HCT116 (cell line): Measurements from ENCODE around the gene LY6G5B. TPM values are rescaled to one million over a fixed set of nuclear protein-coding genes. Genes with fewer than 3 reads are reported as not detected.

Source experiments
- ATAC-seq: fragments of 200-7000 bp; cut with Tn5 transposase; 2 replicates; pipeline ENCODE4 v1.9.1; 2020; ENCODE audit warnings: mild to moderate bottlenecking, moderate library complexity
- BruUV-seq: library from RNA; stranded (reverse); fragments of 400-500 nt; replicated peaks from 2 replicates; lab custom pipeline; 2021; lab: Mats Ljungman, UMichigan
- CTCF ChIA-PET: fragments of 300-600 bp; sonication (Branson Sonifier 250); formaldehyde crosslinking; loops from one replicate; lab custom pipeline; 2021; ENCODE audit warnings: antibody characterized with exemption; lab: Charles Lee
- POLR2A ChIA-PET: fragments of 300-600, 350-600 bp; sonication (Branson Sonifier 250); formaldehyde crosslinking; loops from one replicate; lab custom pipeline; 2021; ENCODE audit warnings: antibody characterized with exemption; lab: Charles Lee
- RAD21 ChIA-PET, 2 experiments: fragments of 300-600 bp; sonication (Branson Sonifier 250); formaldehyde crosslinking; loops; one replicate each; lab custom pipeline; 2023; ENCODE audit warnings: low total read pairs in 2 of 2; ENCODE audit not compliant: uncharacterized antibody in 2 of 2, unreplicated experiment in 2 of 2, low non-redundant PET in 1 of 2; lab: Charles Lee
- DNase-seq: peaks from one replicate; pipeline ENCODE4 v3.0.0-alpha.2; 2010; ENCODE audit warnings: low read depth, low spot score
- H2AFZ ChIP-seq: fragments of 200-600 bp; shearing (Covaris generic), sonication (generic); 2 replicates; pipeline ENCODE4 v1.6.1; 2017; ENCODE audit warnings: low read depth, mixed run types, mixed read lengths, antibody characterized with exemption, low read length; ENCODE audit not compliant: poor library complexity, severe bottlenecking
- H3K27ac ChIP-seq: 2 replicates; pipeline ENCODE4 v1.5.1; 2012; ENCODE audit warnings: low read depth, low read length
- H3K27me3 ChIP-seq: fragments of 200-600 bp; sonication (generic); 2 replicates; pipeline ENCODE4 v1.6.1; 2016; ENCODE audit warnings: mixed run types, low read length, mixed read lengths; ENCODE audit not compliant: insufficient read depth
- H3K36me3 ChIP-seq, 2 experiments: fragments of 200-500 bp in 1 of 2; fragments of 200-600 bp in 1 of 2; sonication (Bioruptor generic) in 1 of 2; sonication (generic) in 1 of 2; 2 replicates each; pipeline versions ENCODE4 v1.5.1 to v1.6.1; 2014 to 2016; ENCODE audit warnings: low read length in 2 of 2, inconsistent platforms in 1 of 2, mixed read lengths in 1 of 2, mixed run types in 1 of 2; ENCODE audit not compliant: insufficient read depth in 2 of 2, control insufficient read depth in 1 of 2
- H3K4me1 ChIP-seq, 2 experiments: fragments of 200-600 bp in 1 of 2; sonication (generic) in 1 of 2; 2 replicates each; pipeline versions ENCODE4 v1.5.1 to v1.6.1; 2012 to 2017; ENCODE audit warnings: low read length in 2 of 2, inconsistent platforms in 1 of 2, mild to moderate bottlenecking in 1 of 2, mixed read lengths in 1 of 2, mixed run types in 1 of 2, moderate library complexity in 1 of 2; ENCODE audit not compliant: insufficient read depth in 2 of 2, control insufficient read depth in 1 of 2
- H3K4me2 ChIP-seq: fragments of 200-600 bp; sonication (generic); 2 replicates; pipeline ENCODE4 v1.6.1; 2017; ENCODE audit warnings: mixed run types, low read length, mixed read lengths
- H3K4me3 ChIP-seq, 2 experiments: fragments of 200-600 bp in 1 of 2; sonication (generic) in 1 of 2; replicated peaks in 1 of 2; 2 replicates each; pipeline ENCODE4 v1.5.1; 2011 to 2016; ENCODE audit warnings: low read length in 2 of 2, control low read depth in 1 of 2, low read depth in 1 of 2, mild to moderate bottlenecking in 1 of 2, mixed read lengths in 1 of 2, mixed run types in 1 of 2
- H3K79me2 ChIP-seq: fragments of 200-600 bp; sonication (generic); 2 replicates; pipeline ENCODE4 v1.6.1; 2017; ENCODE audit warnings: mild to moderate bottlenecking, mixed run types, low read length, moderate library complexity, mixed read lengths; ENCODE audit not compliant: insufficient read depth
- H3K9ac ChIP-seq: fragments of 200-600 bp; sonication (generic); 2 replicates; pipeline ENCODE4 v1.6.1; 2016; ENCODE audit warnings: low read length, mixed read lengths
- H3K9me2 ChIP-seq: fragments of 200-600 bp; sonication (generic), shearing (Covaris generic); 2 replicates; pipeline ENCODE4 v1.6.1; 2017; ENCODE audit warnings: mixed run types, mild to moderate bottlenecking, moderate library complexity; ENCODE audit not compliant: insufficient read depth
- H3K9me3 ChIP-seq, 2 experiments: fragments of 200-500 bp in 1 of 2; fragments of 200-600 bp in 1 of 2; sonication (Bioruptor generic) in 1 of 2; sonication (generic) in 1 of 2; 2 replicates each; pipeline ENCODE4 v1.6.1; 2014 to 2017; ENCODE audit warnings: low read length in 2 of 2, mixed read lengths in 2 of 2, inconsistent platforms in 1 of 2, low read depth in 1 of 2, mild to moderate bottlenecking in 1 of 2, mixed run types in 1 of 2, moderate library complexity in 1 of 2; ENCODE audit not compliant: control insufficient read depth in 1 of 2, insufficient read depth in 1 of 2
- H4K20me1 ChIP-seq: fragments of 200-600 bp; sonication (generic), shearing (Covaris generic); 2 replicates; pipeline ENCODE4 v1.6.1; 2017; ENCODE audit warnings: mixed run types, mild to moderate bottlenecking, moderate library complexity; ENCODE audit not compliant: insufficient read depth
- ATF3 ChIP-seq: IDR thresholded peaks from 2 replicates; pipeline ENCODE4 v1.6.1; 2012
- CBX3 ChIP-seq: IDR thresholded peaks from 2 replicates; pipeline ENCODE4 v1.6.1; 2012; ENCODE audit warnings: low read depth
- CEBPB ChIP-seq: IDR thresholded peaks from 2 replicates; pipeline ENCODE4 v1.6.1; 2012; ENCODE audit warnings: low read depth
- EGR1 ChIP-seq: IDR thresholded peaks from 2 replicates; pipeline ENCODE4 v1.6.1; 2012; ENCODE audit warnings: low read depth
- EZH2phosphoT487 ChIP-seq: fragments of 200-600 bp; IDR thresholded peaks from 2 replicates; pipeline ENCODE4 v1.6.1; 2018; ENCODE audit warnings: antibody characterized with exemption, borderline replicate concordance
- FOSL1 ChIP-seq: IDR thresholded peaks from 2 replicates; pipeline ENCODE4 v1.6.1; 2012; ENCODE audit warnings: low read depth
- MAX ChIP-seq: IDR thresholded peaks from 2 replicates; pipeline ENCODE4 v1.6.1; 2012
- POLR2A ChIP-seq: IDR thresholded peaks from 2 replicates; pipeline ENCODE4 v1.7.0; 2011; ENCODE audit warnings: borderline replicate concordance; ENCODE audit not compliant: insufficient read depth, insufficient read length; ENCODE audit errors: extremely low read depth
- SIN3A ChIP-seq: IDR thresholded peaks from 2 replicates; pipeline ENCODE4 v1.6.1; 2012; ENCODE audit warnings: low read depth
- ZBTB33 ChIP-seq: IDR thresholded peaks from 2 replicates; pipeline ENCODE4 v1.6.1; 2011; ENCODE audit warnings: mild to moderate bottlenecking, low read length, moderate library complexity; ENCODE audit not compliant: insufficient replicate concordance; ENCODE audit errors: extremely low read depth
- ZFX ChIP-seq: fragments of 450-650 bp; IDR thresholded peaks from 2 replicates; pipeline ENCODE4 v1.6.1; 2017
- ZNF274 ChIP-seq: fragments of 200-500 bp; sonication (Bioruptor generic); IDR thresholded peaks from 2 replicates; pipeline ENCODE4 v1.6.1; 2014; ENCODE audit warnings: mild to moderate bottlenecking, low read depth, low read length, inconsistent platforms
- intact Hi-C: fragments of 100-400 bp; cut with micrococcal nuclease; formaldehyde crosslinking; loops from 2 replicates; pipeline ENCODE4 v1.10.0; 2022
- total RNA-seq: library from RNA; stranded (reverse); gene quantifications from one replicate; pipeline ENCODE4 v1.2.1, GENCODE V29; 2021; ENCODE audit not compliant: unreplicated experiment

LY6G5B gene
- total RNA-seq, 1 experiment from 2014 or later: 15.4 TPM

GRCh38 chr6:31706599-31706998 is 36.8 kb downstream of the LY6G5B start, which contains the start of gene LY6G6F:
TSS of gene LY6G6F (plus strand) at chr6:31706866. CDS start at chr6:31706907, 41 bp downstream.
- H3K27me3 ChIP-seq: no peaks in the 10 kb centered on the region
- no peak within 1 kb of the TSS for H3K27ac ChIP-seq
- H2AFZ ChIP-seq: no peak within 1 kb of the TSS
- DNase-seq (no peak), ATAC-seq (no peak)
- ChIA-PET POLR2A (no interaction called here), CTCF (no interaction called here), RAD21 (no interaction called here)
- H3K4me1 ChIP-seq: peaks cover 10 to 27% of the 10 kb centered on the region in 2 experiments; a peak in 3 of 4 replicates
- no peaks in the 10 kb centered on the region for H4K20me1 ChIP-seq
- H3K4me2 ChIP-seq: no peak within 1 kb of the TSS
- H3K9me3 ChIP-seq: no peaks in the 10 kb centered on the region
- no TSS peak for BruUV-seq
- intact Hi-C loops: no loop called here
- H3K9ac ChIP-seq: no peak within 1 kb of the TSS
- TF ChIP-seq ZNF274 (no peak), EGR1 (no peak), CEBPB (no peak), CBX3 (no peak), FOSL1 (no peak), ZFX (no peak), ZBTB33 (no peak), MAX (no peak)
- no peak within 1 kb of the TSS for H3K4me3 ChIP-seq
- H3K79me2 ChIP-seq: peaks cover 11% of the 10 kb centered on the region
- H3K36me3 ChIP-seq: no peaks in the 10 kb centered on the region
- no peaks in the 10 kb centered on the region for H3K9me2 ChIP-seq

- ChIA-PET RAD21 (no interaction called here), CTCF (no interaction called here), POLR2A (no interaction called here)
- H3K4me1 ChIP-seq: peaks cover 6 to 20% of the 10 kb centered on the region in 2 experiments; a peak in 3 of 4 replicates
- H3K9ac ChIP-seq: no peak overlapping the region
- H3K36me3 ChIP-seq: no peaks in the 10 kb centered on the region
- DNase-seq (no peak), ATAC-seq (no peak)
- no peak overlapping the region for H3K4me3 ChIP-seq
- no peaks in the 10 kb centered on the region for H4K20me1 ChIP-seq
- no peak overlapping the region for H3K27ac ChIP-seq
- intact Hi-C loops: no loop called here
- peaks cover under 1% of the 10 kb centered on the region; the same call in 1 of the 2 replicates for H3K79me2 ChIP-seq
- no peaks in the 10 kb centered on the region for H3K9me3 ChIP-seq
- no TSS peak for BruUV-seq
- no peak for TF ChIP-seq POLR2A
- TF ChIP-seq ATF3: no peak
- no peak for TF ChIP-seq SIN3A
- TF ChIP-seq EZH2phosphoT487: no peak
- no peaks in the 10 kb centered on the region for H3K27me3 ChIP-seq
- no peaks in the 10 kb centered on the region for H3K9me2 ChIP-seq
- H2AFZ ChIP-seq: no peak overlapping the region
- H3K4me2 ChIP-seq: no peak overlapping the region
Observed at GRCh38 chr6:31707701-31708100, 37.9 kb downstream of the LY6G5B start.
